Hematopoietic multipotent progenitor cell treated with erythropoietin and hydrocortisone succinate and interleukin-3 and kit ligand, for 8 days (in vitro differentiated cells): ENCODE measurements around the gene MSI1.
A peak's percentile ranks its signal among the peaks of the same experiment; 100 is the strongest.
"Not testable (repeated sequence)": the region's sequence is repeated elsewhere in the genome, so short reads cannot be mapped to it uniquely, and the experiment has no call there.

Source experiments
- DNase-seq: peaks from one replicate; pipeline ENCODE4 v3.0.0-alpha.2; 2015

MSI1 gene

DNA sequence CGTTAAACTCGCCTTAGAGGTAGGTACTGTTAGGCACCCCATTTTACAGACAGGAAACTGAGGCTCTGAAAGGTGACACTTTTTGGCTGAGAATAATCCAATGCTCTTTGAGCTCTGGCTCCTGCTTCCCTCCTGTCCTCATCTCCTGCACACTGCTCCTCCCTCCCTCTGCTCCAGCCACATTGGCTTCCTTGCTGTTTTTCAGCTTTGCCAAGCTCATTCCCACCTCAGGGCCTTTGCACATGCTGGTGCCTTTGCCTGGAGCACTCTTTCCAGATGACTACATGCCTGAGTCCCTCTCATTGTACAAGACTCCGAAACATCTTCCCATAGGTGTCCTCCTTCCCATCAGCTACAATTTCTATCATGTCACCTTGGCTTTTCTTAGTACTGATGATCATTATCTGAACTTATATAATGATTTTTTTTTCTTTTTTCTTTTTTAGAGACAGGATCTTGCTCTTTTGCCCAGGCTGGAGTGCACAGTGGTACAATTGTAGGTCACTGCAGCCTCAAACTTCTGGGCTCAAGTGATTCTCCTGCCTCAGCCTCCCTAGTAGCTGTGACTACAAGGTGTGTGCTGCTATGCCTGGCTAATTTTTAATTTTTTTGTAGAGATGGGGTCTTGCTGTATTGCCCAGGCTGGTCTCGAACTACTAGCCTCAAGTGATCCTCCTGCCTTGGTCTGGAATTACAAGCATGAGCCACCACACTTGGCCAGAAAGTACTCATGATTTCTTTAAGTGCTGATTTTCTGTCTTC, 15.2 kb downstream of the MSI1 start:
- no peak for DNase-seq

DNA sequence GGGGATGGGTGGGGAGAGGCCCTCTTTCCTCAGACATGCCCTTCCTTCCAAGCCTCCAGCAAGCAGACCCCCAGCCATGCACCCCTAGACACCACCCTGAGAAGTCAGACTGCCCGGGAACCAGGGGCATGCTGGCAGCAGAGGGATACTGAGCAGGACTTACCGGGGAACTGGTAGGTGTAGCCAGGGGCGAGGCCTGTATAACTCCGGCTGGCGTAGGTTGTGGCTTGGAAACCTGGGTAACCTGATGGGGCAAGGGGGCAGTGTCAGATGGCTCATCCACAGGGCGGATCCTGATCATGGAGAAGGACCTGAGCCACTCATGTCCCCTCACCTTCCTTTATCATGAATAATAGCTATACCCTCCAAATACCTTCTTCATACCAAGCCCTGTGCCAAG, 15.8 kb downstream of the MSI1 start:
- no peak for DNase-seq

DNA sequence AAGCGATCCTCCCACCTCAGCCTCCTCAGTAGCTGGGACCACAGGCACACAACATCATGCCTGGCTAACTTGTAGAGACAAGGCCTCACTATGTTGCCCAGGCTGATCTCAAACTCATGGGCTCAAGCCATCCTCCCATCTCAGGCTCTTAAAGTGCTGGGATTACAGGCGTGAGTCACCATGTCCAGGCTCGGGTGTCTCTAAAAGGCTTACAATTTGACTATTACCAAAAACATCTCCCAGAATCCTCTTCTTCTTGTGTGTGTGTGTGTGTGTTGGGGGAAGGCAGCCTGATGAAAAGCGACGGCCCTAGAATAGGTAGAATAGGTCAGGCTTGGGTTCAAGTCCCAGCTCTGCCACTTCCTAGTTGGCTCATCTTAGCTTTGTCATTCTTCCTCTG, 16.8 kb downstream of the MSI1 start:
- DNase-seq: no peak

DNA sequence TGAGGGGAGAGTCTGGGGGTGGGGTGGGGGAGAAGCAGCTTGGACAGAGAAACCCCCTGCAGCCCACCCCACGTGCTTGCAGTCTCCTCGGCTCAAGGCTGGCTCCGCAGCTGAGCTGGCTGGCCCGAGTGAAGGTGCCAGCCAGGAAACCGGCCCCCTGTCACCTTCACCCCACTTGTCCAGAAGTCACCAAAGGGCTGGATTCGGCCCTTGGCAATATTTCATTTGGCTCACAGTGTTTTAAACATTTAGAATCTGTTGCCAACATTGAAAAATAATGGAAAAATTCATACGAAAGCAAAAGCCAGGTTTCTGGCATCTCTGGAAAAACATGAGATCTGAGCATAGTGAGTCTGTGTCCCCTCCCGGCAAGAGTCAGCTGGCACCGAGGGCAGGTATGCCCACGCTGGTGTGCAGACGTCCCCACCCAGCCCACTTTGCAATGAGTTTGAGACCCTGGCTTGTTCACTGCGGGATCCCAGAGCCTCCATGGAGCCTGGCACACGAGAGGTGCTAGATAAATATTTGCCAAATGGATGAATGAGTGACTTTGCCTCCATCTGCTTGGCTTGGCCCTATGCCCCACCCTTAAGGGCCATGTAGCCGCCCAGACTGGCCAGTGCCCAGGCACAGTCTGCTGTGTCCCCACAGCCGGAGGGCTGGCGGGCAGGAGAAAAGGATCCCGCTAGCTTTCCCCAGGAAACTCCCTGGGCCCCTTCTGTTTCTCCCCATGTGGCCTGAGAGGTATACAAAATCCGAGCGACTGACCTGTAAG, 18.2 kb downstream of the MSI1 start:
- no peak for DNase-seq

DNA sequence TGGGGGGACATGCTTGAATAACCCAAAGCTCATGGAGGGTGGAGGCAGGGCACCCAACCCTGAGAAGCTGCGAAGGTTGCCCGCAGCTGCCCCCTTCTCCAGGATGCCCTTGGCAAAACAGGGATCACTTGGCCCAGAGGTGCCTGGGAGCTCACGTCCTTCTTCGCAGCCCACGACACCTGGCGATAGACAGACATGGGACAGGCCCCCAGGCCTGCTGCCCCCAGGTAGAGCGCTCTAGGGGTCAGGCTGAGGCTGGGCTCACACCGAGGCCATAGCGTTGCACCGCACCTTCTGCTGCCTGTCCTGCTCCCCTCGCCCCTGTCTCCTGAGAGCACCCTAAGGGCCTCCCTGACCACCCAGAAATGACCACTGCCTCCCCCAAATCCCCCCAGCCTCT, 21.2 kb downstream of the MSI1 start:
- DNase-seq: no peak

DNA sequence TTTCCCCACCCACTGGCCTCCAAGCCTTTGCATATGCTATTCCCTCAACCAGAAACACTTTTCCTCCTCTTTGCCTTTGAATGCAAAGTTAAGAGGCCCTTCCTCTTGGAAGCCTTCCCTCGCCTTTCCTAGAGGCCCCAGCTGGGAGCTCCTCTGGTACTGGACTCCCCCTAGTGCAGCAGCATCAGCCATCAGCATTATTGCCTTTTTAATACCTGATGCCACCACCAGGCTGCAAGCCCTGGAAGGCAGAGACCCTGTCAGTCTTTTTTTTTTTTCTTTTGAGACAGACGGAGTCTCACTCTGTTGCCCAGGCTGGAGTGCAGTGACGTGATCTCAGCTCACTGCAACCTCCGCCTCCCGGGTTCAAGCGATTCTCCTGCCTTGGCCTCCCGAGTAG, 22.3 kb downstream of the MSI1 start:
- no peak for DNase-seq

DNA sequence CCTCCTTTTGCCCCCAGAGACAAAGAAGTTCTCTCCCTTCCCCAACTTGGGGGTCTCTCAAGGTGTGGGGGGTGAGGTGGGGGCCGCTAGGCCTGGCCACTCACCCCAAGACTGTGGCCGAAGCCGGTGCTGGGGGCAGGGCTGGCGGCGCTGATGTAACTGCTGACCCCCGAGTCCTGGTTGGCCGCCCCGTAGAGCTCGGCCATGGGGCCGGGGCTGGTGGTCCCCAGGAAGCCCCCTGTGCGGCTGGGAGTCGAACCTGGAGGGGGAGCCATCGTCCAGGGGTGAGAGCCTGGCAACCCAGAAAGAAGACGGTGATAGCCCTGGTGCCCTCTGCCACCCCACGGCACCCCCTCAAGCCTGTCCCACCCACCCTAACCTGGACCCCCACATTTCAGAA, 22.9 kb downstream of the MSI1 start:
- no peak for DNase-seq

DNA sequence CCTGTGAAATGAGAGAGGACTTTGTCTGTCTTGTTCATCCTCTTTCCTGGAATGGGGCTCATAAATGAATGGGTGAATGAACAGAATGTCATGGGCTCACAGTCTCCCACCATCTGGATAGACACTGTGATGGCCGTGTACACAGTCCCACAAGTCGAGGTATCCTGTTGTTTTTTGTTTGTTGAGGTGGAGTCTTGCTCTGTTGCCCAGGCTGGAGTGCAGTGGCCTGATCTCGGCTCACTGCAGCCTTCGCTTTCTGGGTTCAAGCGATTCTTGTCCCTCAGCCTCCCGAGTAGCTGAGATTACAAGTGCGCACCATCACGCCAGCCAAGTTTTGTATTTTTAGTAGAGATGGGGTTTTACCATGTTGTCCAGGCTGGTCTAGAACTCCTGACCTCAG, 25.3 kb downstream of the MSI1 start:
- DNase-seq: no peak

DNA sequence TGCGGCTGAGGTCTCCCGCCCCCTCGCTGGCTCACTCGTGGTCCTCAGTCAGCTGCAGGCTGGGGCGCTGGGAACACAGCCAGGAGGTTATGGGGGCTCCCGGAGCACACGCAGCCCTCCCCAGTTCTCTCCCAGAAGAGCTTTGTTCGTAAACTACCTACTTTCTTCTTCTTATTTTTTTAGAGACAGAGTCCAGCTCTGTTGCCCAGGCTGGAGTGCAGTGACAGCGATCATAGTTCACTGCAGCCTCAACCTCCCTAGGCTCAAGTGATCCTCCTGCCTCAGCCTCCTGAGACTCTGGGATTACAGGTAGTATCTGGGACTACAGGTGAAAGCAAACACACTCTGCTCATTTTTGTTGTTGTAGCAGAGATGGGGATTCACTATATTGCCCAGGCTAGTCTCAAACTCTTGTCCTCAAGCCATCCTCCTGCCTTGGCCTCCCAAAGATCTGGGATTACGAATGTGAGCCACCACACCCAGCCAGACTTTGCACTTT, 25.9 kb downstream of the MSI1 start:
- no peak for DNase-seq

DNA sequence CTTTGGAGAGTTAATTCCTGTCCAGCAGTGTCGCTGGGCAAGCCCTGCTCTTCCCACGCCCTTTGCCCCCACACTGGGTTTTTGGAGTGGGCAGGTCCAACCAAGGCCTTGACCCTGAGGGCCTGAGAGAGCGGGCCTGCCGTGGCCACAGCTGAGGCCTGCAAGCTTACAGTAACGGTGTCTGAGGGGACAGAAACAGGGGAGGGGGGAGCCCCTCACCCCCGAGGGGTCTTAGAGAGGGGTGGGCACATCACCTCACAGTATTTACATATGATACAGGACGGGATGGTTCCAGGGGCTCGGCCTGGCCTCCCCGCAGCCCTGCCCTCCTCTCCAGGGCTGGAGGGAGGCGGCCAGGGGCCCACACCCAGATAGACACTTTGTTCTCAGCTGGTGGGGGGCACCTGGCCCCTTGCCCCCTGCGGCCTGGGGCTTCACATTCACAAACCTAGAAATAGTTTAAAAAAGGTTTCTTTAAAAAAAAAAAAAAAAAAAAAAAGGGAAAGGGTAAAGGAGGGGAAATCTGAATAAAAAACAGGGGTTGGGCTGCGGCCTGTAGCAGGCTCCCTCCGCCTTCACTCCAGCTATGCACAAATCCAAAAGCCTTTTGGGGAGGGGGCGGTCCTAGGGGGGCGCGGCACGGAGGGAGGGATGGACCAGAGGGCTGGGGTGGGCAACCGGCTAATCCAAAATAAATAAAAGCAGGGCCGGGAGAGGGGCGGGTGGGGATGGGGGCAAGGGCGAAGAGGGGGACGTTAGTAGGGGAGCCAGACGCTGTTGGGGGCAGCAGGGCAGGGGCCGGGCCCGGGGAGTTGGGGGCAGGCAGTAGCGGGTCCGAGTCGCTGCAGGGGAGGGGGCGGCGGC, 26.6 kb downstream of the MSI1 start:
- DNase-seq: no peak

DNA sequence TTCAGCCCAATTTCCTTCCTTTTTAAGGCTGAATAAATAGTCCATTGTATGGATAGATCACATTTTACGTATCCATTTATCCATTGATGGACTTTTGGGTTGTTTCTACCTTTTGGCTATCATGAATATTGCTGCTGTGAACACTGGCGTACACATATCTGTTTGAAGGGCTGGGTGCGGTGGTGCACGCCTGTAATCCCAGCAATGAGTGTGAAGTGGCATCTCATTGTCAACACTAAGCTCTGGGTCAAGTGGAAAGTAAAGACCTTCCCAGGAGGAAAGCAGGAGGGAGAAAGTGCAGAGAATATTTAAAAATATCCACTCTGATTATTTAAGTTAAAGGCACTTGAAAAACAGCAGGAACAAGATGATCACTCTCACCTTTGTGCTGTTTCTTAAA, 29.7 kb downstream of the MSI1 start:
- no peak for DNase-seq

DNA sequence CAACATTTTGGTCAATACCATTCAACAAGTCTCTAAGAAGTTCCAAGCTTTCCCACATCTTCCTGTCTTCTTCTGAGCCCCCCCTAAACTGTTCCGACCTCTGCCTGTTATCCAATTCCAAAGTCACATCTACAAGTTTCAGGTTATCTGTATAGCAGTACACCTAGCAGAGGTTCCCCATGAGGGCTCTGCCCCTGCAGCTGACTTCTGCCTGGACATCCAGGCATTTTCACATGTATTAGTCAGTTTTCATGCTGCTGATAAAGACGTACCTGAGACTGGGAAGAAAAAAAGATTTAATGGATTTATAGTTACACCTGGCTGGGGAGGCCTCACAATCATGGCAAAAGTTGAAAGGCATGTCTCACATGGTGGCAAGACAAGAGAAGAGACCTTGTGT, 31.2 kb downstream of the MSI1 start:
- DNase-seq: no peak

DNA sequence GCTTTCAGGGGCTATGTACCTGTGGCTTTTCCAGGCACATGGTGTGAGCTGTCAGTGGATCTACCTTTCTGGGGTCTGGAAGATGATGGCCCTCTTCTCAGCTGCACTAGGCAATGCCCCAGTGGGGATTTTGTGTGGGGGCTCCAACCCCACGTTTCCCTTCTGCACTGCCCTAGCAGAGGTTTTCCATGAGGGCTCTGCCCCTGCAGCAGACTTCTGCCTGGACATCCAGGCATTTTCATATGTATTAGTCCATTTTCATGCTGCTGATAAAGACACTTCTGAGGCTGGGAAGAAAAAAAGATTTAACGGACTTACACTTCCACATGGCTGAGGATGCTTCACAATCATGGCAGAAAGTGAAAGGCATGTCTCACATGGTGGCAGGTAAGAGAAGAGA, 32.6 kb downstream of the MSI1 start:
- DNase-seq: not testable (repeated sequence)

DNA sequence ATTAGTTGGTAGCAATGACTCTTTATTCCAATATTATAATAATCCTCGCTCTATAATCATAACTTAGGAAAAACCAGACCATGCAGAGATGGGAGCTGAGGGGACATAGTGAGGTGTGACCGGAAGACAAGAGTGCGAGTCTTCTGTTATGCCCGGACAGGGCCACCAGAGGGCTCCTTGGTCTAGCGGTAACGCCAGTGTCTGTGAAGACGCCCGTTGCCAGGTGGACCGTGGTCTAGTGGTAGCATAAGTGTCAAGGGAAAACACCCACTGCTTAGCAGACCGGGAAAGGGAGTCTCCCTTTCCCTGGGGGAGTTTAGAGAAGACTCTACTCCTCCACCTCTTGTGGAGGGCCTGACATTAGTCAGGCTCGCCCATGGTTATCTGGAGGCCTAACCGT, 33.5 kb downstream of the MSI1 start:
- peak; percentile 51 for DNase-seq

DNA sequence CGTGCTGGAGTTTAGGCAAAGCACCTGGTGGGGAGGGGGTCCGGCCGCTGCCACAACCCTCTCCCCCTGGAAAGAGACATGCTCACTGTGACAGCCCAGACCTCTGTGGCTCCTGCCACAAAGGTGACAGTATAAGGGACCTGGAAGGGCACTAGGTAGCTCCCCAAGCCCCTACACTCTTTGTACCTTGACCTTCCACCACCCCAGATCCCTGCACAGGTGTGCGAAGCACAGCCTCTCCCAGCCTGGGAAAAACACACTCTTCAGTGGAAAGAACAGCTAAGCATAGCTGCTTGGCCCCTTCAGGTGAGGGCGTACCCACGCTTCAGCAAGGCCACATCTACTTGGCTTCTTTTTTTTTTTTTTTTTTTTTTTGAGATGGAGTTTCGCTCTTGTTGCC, 36.4 kb downstream of the MSI1 start:
- no peak for DNase-seq

DNA sequence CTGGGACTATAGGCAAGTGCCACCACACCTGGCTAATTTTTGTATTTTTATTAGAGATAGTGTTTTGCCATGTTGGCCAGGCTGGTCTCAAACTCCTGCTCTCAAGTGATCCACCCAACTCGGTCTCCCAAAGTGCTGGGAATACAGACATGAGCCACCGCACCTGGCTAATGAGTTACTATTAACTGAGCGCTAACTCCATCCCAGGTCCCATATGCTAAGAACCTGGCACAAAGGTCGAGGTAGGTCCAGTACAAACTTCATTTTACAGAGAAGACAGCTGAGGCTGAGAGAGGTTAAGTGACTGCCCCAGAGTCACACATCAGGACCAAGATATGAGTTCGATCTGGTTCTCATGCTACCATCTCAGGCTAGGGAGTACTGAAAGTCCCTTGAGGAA, 36.9 kb downstream of the MSI1 start:
- no peak for DNase-seq

DNA sequence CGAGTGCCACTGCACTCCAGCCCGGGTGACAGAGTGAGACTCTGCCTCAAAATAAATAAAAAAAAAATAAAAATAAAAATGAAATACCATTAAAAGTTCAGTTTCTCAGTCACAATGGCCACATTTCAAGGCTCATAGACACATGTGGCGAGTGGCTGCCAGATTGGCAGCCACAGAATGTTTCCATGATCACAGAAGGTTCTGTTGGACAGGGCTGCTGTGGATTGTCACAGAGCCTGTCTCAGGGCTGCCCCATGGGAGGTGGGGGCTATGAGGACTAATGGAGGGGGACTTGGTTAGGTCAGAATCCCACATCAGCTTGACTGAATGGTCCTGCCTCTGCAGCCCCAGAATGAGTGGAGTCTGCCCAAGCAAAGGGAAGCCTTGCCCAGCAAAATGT, 37.6 kb downstream of the MSI1 start:
- no peak for DNase-seq

DNA sequence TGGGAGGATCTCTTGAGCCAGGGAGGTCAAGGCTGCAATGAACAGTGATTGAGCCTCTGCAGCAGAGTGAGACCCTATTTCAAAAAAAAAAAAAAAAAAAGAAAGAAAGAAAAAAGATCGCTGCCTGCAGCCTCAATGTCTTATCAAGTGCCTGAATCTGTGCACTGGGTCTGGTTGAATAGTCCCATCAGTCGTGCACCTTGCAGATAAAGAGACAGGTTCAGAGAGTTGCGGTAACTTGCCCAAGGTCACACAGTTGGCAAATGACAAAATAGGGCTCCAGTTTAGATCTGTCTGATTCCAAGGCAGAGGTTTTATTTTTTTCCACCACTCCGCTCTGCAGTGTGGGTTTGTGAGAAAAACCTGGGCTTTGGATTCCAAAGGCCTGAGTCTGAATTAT, 40.7 kb downstream of the MSI1 start:
- no peak for DNase-seq

DNA sequence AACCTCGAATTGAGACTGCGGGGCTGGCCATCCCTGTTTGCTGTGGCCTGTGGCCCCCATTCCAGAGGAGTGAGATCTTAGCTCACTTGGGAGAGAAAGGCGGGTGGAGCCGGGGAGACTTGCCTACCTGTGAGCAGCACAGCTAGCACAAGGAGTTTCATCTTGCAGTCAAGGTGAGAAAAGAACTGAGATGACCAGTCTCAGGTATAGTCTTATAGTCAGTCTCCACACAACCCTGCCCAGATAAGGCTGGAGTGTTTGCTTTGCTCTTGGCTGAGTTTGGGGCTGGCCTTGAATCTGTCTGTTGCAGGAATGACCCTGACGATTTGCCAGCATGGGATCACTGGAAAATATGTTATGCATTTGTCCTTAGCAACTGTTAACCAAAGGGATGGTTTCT, 41.4 kb downstream of the MSI1 start, which contains the start of gene PLA2G1B:
Gene PLA2G1B, minus strand, starts transcription at position 187 of the 400 bp plus-strand sequence. Its CDS starts 26 bp downstream, at position 161.
- no peak for DNase-seq

DNA sequence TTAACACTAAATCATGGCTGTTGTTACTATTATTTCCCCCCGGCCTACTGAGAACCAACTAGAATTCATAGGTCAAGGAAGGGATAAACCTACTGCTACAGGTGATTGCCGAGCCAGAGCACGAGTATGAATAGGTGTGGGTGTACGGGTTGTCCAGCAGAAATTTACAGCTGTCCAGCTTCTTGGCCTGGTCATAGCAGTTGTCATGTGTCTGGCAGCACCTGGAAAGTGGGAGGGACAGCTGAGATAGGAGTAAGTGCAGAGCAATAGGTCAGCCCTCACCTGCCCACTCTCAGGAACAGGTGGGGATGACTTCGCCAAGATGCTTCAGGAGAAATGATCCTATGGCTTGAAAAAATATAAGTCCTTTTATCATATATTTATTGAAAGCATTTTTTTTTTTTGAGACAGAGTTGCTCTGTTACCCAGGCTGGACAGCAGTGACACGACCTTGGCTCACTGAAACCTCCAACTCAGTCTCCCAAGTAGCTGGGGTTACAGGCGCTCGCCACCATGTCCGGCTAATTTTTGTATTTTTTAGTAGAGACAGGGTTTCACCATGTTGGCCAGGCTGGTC, 44.0 kb downstream of the MSI1 start:
- DNase-seq: no peak

DNA sequence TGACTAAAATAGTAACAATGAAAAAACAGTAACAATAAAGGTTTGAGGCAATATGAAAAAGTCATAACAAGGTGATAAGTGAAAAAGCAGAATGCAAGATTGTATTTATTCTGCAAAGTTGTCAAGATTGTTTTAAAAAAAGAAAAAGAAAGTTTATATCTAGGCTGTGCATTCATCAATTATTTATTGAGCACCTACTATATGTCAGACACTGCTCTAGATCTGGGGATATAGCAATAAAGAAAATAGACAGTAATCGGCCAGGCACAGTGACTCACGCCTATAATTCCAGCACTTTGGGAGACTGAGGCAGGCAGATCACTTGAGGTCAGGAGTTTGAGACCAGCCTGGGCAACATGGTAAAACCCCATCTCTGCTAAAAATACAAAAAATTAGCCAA, 45.2 kb downstream of the MSI1 start:
- DNase-seq: no peak

DNA sequence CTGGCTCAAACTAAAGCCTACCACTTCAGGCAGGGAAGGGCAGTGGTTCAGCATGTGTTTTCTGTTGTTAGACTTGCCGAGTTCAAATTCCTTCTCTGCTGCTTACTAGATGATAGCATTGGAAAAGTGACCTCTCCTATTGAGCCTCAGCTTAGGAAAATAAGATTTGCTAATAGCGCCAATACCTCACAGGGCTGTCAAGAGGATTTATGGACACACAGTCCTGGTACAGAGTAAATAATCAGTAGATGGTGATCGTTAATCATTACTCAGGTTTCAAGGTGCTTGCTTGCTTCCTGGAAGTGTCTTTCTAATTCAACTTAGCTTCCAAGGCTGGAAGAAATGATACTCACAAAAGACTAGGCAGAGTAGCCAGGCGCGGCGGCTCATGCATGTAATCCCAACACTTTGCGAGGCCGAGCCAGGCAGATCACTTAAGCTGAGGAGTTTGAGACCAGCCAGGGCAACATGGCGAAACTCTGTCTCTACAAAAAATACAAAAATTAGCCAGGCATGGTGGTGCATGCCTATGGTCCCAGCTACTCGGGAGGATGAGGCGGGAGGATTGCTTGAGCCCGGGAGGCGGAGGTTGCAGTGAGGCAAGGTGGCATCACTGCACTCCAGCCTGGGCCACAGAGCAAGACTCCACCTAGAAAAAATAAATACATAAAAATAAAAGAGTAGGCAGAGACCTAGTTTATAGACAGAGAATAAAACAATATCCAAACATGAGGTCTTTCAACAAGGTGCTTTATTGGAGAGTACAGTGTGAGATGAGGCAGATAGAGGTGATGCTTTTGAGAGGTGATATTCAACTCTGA, 47.4 kb downstream of the MSI1 start:
- no peak for DNase-seq
